ENCODE results near the gene CDH12.

GRCh38 chr5:22316294-22316693 is 536.9 kb downstream of the CDH12 start:
- TF ChIP-seq POLR2AphosphoS5 (IDR thresholded peaks at IDR 0.05; ENCODE audit: low read depth, low read length) (no peak), POLR2A (IDR thresholded peaks at IDR 0.05; ENCODE audit: low read depth, low read length) (no peak)

Measured in GM12891 (cell line).